Gastrocnemius medialis (tissue), 4 donors: ENCODE data around the gene DDX23.
"Not testable (repeated sequence)": the region's sequence is repeated elsewhere in the genome, so short reads cannot be mapped to it uniquely, and the experiment has no call there.

ENCODE experiments used
- POLR2A ChIP-seq, 2 donors: fragments of 450-650 bp; IDR thresholded peaks; one replicate each; pipeline ENCODE4 v1.6.1; 2017; ENCODE audit warnings: antibody characterized with exemption in 2 of 2, mild to moderate bottlenecking in 2 of 2, moderate library complexity in 2 of 2
- TF ChIP-seq, protein P1 (sequence below), 5 experiments: fragments of 450-650 bp in 3 of 5; fragments of 200-600 bp in 2 of 5; sonication (generic) in 2 of 5; IDR thresholded peaks in 4 of 5; conservative IDR thresholded peaks in 1 of 5; 1 replicate in 4 of 5; 2 replicates in 1 of 5; pipeline ENCODE4 v1.5.1; 2016 to 2019; ENCODE audit warnings: antibody characterized with exemption in 5 of 5, mild to moderate bottlenecking in 3 of 5, moderate library complexity in 3 of 5

GRCh38 chr12:48860236-48860635 is 8.3 kb upstream of the DDX23 start:
- TF ChIP-seq, protein P1, sequence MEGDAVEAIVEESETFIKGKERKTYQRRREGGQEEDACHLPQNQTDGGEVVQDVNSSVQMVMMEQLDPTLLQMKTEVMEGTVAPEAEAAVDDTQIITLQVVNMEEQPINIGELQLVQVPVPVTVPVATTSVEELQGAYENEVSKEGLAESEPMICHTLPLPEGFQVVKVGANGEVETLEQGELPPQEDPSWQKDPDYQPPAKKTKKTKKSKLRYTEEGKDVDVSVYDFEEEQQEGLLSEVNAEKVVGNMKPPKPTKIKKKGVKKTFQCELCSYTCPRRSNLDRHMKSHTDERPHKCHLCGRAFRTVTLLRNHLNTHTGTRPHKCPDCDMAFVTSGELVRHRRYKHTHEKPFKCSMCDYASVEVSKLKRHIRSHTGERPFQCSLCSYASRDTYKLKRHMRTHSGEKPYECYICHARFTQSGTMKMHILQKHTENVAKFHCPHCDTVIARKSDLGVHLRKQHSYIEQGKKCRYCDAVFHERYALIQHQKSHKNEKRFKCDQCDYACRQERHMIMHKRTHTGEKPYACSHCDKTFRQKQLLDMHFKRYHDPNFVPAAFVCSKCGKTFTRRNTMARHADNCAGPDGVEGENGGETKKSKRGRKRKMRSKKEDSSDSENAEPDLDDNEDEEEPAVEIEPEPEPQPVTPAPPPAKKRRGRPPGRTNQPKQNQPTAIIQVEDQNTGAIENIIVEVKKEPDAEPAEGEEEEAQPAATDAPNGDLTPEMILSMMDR (IDR thresholded peaks at IDR 0.05 in 4 of 5, conservative IDR thresholded peaks at IDR 0.05 in 1 of 5): not testable (repeated sequence)
- not testable (repeated sequence) for TF ChIP-seq POLR2A (IDR thresholded peaks at IDR 0.05)
